ENCODE measurements around the gene POLR2E. TPM values are rescaled to one million over a fixed set of nuclear protein-coding genes. Genes with fewer than 3 reads are reported as not detected.
A peak's percentile ranks its signal among the peaks of the same experiment; 100 is the strongest.

The POLR2E gene
- total and polyA plus RNA-seq, 2 experiments from 2014 or later = 172 to 336 TPM

GRCh38 chr19:1064661-1065605, 30.2 kb downstream of the POLR2E start:
- H3K4me3 ChIP-seq = no peak overlapping the region
- H3F3A ChIP-seq (ENCODE audit: insufficient read depth) = no peaks in the 10 kb centered on the region
- H3K4me2 ChIP-seq (ENCODE audit: unreplicated experiment) = no peak overlapping the region
- H3K9ac ChIP-seq = no peak overlapping the region
- no peak for TF ChIP-seq EZH2phosphoT487 (IDR thresholded peaks at IDR 0.05; ENCODE audit: insufficient read depth, low read depth)
- no peak for TF ChIP-seq EZH2 (IDR thresholded peaks at IDR 0.05; ENCODE audit: insufficient read depth, poor library complexity, severe bottlenecking)
- H2AFZ ChIP-seq = no peak overlapping the region
- no peaks in the 10 kb centered on the region for H3K4me1 ChIP-seq (ENCODE audit: insufficient read depth)
- H3K79me2 ChIP-seq (ENCODE audit: insufficient read depth) = no peaks in the 10 kb centered on the region
- no peaks in the 10 kb centered on the region for H3K36me3 ChIP-seq (ENCODE audit: low read depth)
- in situ Hi-C loops (cut with MboI) = no loop called here
- no peaks in the 10 kb centered on the region for H3K9me3 ChIP-seq (ENCODE audit: low read depth)
- WGBS, 2 experiments (ENCODE audit: low coverage in 1 of 2, low lambda C conversion rate in 2 of 2, missing lambda C conversion rate in 2 of 2) = 7 to 10% methylated on average over 51 to 60 of the region's 60 CpGs
- no peaks in the 10 kb centered on the region for H4K20me1 ChIP-seq (ENCODE audit: insufficient read depth)
- no peaks in the 10 kb centered on the region for H3K9me2 ChIP-seq (ENCODE audit: insufficient read depth)
- peaks cover 17% of the 10 kb centered on the region for H3K27me3 ChIP-seq (replicated peaks; ENCODE audit: insufficient read depth)
- H3K27ac ChIP-seq = no peak overlapping the region
- DNase-seq = peak; percentile 86

- Histone ChIP-seq H4K20me1 (ENCODE audit: insufficient read depth) (no peaks in the 10 kb centered on the region), H3K4me1 (ENCODE audit: insufficient read depth) (no peaks in the 10 kb centered on the region), H3K27ac (no peak overlapping the region), H3K9me3 (ENCODE audit: low read depth) (no peaks in the 10 kb centered on the region), H3K4me2 (ENCODE audit: unreplicated experiment) (no peak overlapping the region), H3K27me3 (replicated peaks; ENCODE audit: insufficient read depth) (peaks cover 15% of the 10 kb centered on the region; the same call in 1 of the 2 replicates), H3K9me2 (ENCODE audit: insufficient read depth) (no peaks in the 10 kb centered on the region), H3K79me2 (ENCODE audit: insufficient read depth) (no peaks in the 10 kb centered on the region), H3K4me3 (no peak overlapping the region), H3K9ac (no peak overlapping the region), H2AFZ (no peak overlapping the region), H3F3A (ENCODE audit: insufficient read depth) (no peaks in the 10 kb centered on the region), H3K36me3 (ENCODE audit: low read depth) (no peaks in the 10 kb centered on the region)
- in situ Hi-C loops (cut with MboI) = no loop called here
- 72 to 73% methylated on average over 28 to 37 of the region's 37 CpGs for WGBS, 2 experiments (ENCODE audit: low coverage in 1 of 2, low lambda C conversion rate in 2 of 2, missing lambda C conversion rate in 2 of 2)
- TF ChIP-seq EZH2phosphoT487 (IDR thresholded peaks at IDR 0.05; ENCODE audit: insufficient read depth, low read depth) (no peak), EZH2 (IDR thresholded peaks at IDR 0.05; ENCODE audit: insufficient read depth, poor library complexity, severe bottlenecking) (no peak)
- no peak for DNase-seq
Observed at GRCh38 chr19:1063909-1064660, 31.1 kb downstream of the POLR2E start.

- Histone ChIP-seq H3K27ac (no peak overlapping the region), H3K27me3 (replicated peaks; ENCODE audit: insufficient read depth) (peaks cover 15% of the 10 kb centered on the region; the same call in 1 of the 2 replicates), H3K4me2 (ENCODE audit: unreplicated experiment) (no peak overlapping the region), H4K20me1 (ENCODE audit: insufficient read depth) (no peaks in the 10 kb centered on the region), H3F3A (ENCODE audit: insufficient read depth) (no peaks in the 10 kb centered on the region), H3K9ac (no peak overlapping the region), H3K9me3 (ENCODE audit: low read depth) (no peaks in the 10 kb centered on the region), H3K4me3 (no peak overlapping the region), H2AFZ (no peak overlapping the region), H3K79me2 (ENCODE audit: insufficient read depth) (no peaks in the 10 kb centered on the region), H3K36me3 (ENCODE audit: low read depth) (no peaks in the 10 kb centered on the region), H3K4me1 (ENCODE audit: insufficient read depth) (no peaks in the 10 kb centered on the region), H3K9me2 (ENCODE audit: insufficient read depth) (no peaks in the 10 kb centered on the region)
- in situ Hi-C loops (cut with MboI) = no loop called here
- TF ChIP-seq EZH2 (IDR thresholded peaks at IDR 0.05; ENCODE audit: insufficient read depth, poor library complexity, severe bottlenecking) (no peak), EZH2phosphoT487 (IDR thresholded peaks at IDR 0.05; ENCODE audit: insufficient read depth, low read depth) (no peak)
- peak; percentile 47 for DNase-seq
- WGBS, 2 experiments (ENCODE audit: low coverage in 1 of 2, low lambda C conversion rate in 2 of 2, missing lambda C conversion rate in 2 of 2) = 90 to 93% methylated on average over 27 to 37 of the region's 37 CpGs
Observed at GRCh38 chr19:1063030-1063908, 31.9 kb downstream of the POLR2E start.
